ENCODE measurements around the gene PTPRN2. TPM values are rescaled to one million over a fixed set of nuclear protein-coding genes. Genes with fewer than 3 reads are reported as not detected.

PTPRN2 gene
- total and polyA plus RNA-seq, 2 of the 8 experiments (the other 6 are each of a cell fraction or from before 2014, with no cell fraction given): 2.6 to 4.5 TPM

DNA sequence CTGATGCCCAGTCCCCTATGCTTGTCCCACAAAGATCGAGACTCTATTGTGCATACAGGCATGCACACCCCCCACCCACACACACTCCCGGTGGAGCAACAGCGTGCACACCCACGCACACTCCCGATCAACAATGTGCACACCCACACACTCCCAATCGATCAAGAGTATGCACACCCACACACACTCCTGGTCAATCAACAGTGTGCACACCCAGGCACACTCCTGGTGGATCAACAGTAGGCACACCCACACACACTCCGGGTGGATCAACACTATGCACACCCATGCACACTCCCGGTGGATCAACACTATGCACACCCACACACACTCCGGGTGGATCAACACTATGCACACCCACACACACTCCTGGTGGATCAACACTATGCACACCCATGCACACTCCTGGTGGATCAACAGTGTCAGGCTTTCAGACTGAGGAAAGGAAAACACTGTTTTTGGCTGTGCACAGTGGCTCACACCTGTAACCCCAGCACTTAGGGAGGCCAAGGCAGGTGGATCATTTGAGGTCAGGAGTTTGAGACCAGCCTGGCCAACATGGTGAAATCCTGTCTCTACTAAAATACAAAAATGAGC is 118.8 kb downstream of the PTPRN2 start:
- H3K4ac ChIP-seq (replicated peaks; ENCODE audit: insufficient read length, low read depth, low read length): peak overlapping the region; percentile 98
- H3K4me3 ChIP-seq (ENCODE audit: extremely low read depth in 1 of 4, insufficient read depth in 2 of 4, low read depth in 3 of 4, low read length in 4 of 4): peak overlapping the region in 1 of 4 experiments; percentile 5; a peak in 1 of 8 replicates
- FAIRE-seq (no peak), DNase-seq (ENCODE audit: low read depth in 1 of 2, low spot score in 2 of 2) (no peak)
- peak overlapping the region; percentile 97 for H3K14ac ChIP-seq (ENCODE audit: insufficient read length)
- H3K79me2 ChIP-seq (ENCODE audit: control insufficient read depth in 1 of 2, insufficient read depth in 2 of 2, low read length in 2 of 2): no peaks in the 10 kb centered on the region
- no peak overlapping the region for H3K56ac ChIP-seq (replicated peaks; ENCODE audit: insufficient read length, low read depth, low read length)
- peak overlapping the region; percentile 46 to 62 for H3K4me2 ChIP-seq (ENCODE audit: insufficient read depth in 1 of 2, low read depth in 2 of 2, low read length in 2 of 2)
- no peaks in the 10 kb centered on the region for H3K79me1 ChIP-seq (ENCODE audit: low read depth, low read length)
- H3K9me3 ChIP-seq (ENCODE audit: insufficient read depth in 2 of 2, low read depth in 1 of 2, low read length in 1 of 2): 0 out of 4 replicates have a peak, but pooled peaks cover 0 to 3% of the 10 kb centered on the region in 2 experiments
- no peaks in the 10 kb centered on the region; a peak in 1 of 7 replicates for H3K27me3 ChIP-seq (replicated peaks in 1 of 4; ENCODE audit: control insufficient read depth in 3 of 4, extremely low read depth in 1 of 4, insufficient read depth in 3 of 4, low read length in 3 of 4)
- no peak for TF ChIP-seq PHF8 (conservative IDR thresholded peaks at IDR 0.05; ENCODE audit: low read depth, low read length)
- no peak for TF ChIP-seq SIX5 (IDR thresholded peaks at IDR 0.05; ENCODE audit: low read depth, low read length)
- no peak for TF ChIP-seq EP300 (IDR thresholded peaks at IDR 0.05; ENCODE audit: borderline replicate concordance in 1 of 2, low read depth in 2 of 2, low read length in 2 of 2)
- TF ChIP-seq JUN (IDR thresholded peaks at IDR 0.05; ENCODE audit: low read depth, low read length): no peak
- peak overlapping the region; percentile 77 for H4K5ac ChIP-seq (ENCODE audit: insufficient read length, low read depth, low read length)
- WGBS, 2 experiments (ENCODE audit: extremely low coverage in 1 of 2, insufficient coverage in 1 of 2, insufficient read length in 1 of 2, insufficient replicate concordance in 2 of 2, low coverage in 1 of 2, low lambda C conversion rate in 2 of 2, missing lambda C conversion rate in 1 of 2): 76% methylated on average over 9 of the region's 9 CpGs; no CpG with 5 or more reads in 1 of the 2 experiments
- peak overlapping the region; percentile 82 for H4K8ac ChIP-seq (ENCODE audit: extremely low read depth, insufficient read depth, low read length)
- no peak overlapping the region for H3K23ac ChIP-seq (ENCODE audit: insufficient read length)
- H2BK120ac ChIP-seq (replicated peaks; ENCODE audit: low read depth, low read length): peak overlapping the region; percentile 99
- peak overlapping the region; percentile 98 for H2BK5ac ChIP-seq (ENCODE audit: low read depth, low read length)
- peak overlapping the region in 2 of 4 experiments; percentile 43 to 55; a peak in 2 of 7 replicates for H3K9ac ChIP-seq (replicated peaks in 1 of 4; ENCODE audit: extremely low read depth in 1 of 4, low read depth in 3 of 4, low read length in 3 of 4)
- peak overlapping the region; percentile 77 for H2BK15ac ChIP-seq (ENCODE audit: low read length)
- H3K36me3 ChIP-seq (ENCODE audit: control insufficient read depth in 2 of 4, insufficient read depth in 4 of 4, low read length in 3 of 4): no peaks in the 10 kb centered on the region
- ChIA-PET POLR2A (ENCODE audit: partially characterized antibody) (interaction anchor here (0.7 to 1.3 kb wide), 4 partner anchors 18 to 266 kb away, joined by 3 to 4 read pairs (median 3); no protein-coding TSS in a partner anchor), CTCF (ENCODE audit: partially characterized antibody) (interaction anchor here (0.9 to 2.9 kb wide), 5 partner anchors 11 to 66 kb away, joined by 4 to 12 read pairs (median 4); no protein-coding TSS in a partner anchor)
- H3K18ac ChIP-seq (ENCODE audit: extremely low read depth, low read length): peak overlapping the region; percentile 76
- H4K91ac ChIP-seq (replicated peaks; ENCODE audit: insufficient read length, low read length): peak overlapping the region; percentile 98
- H2BK12ac ChIP-seq (ENCODE audit: low read depth, low read length): peak overlapping the region; percentile 100
- peaks cover 14 to 27% (median 19%) of the 10 kb centered on the region in 4 experiments for H3K4me1 ChIP-seq (replicated peaks in 1 of 4; ENCODE audit: control insufficient read depth in 3 of 4, insufficient read depth in 4 of 4, low read length in 3 of 4)
- peak overlapping the region; percentile 91 for H2BK20ac ChIP-seq (ENCODE audit: low read length)
- H4K20me1 ChIP-seq (replicated peaks in 1 of 2; ENCODE audit: control insufficient read depth in 1 of 2, insufficient read depth in 2 of 2, low read length in 2 of 2): no peaks in the 10 kb centered on the region
- no peak overlapping the region for H2AFZ ChIP-seq (ENCODE audit: low read length)
- no peaks in the 10 kb centered on the region for H3K23me2 ChIP-seq (ENCODE audit: low read depth, low read length)
- H2AK5ac ChIP-seq (ENCODE audit: low read depth, low read length): peak overlapping the region; percentile 100
- H3K27ac ChIP-seq (ENCODE audit: low read depth, low read length): peak overlapping the region; percentile 71

Measured in H1 (cell line).